H1 (cell line): ENCODE measurements around the gene WDR38. TPM values are rescaled to one million over a fixed set of nuclear protein-coding genes. Genes with fewer than 3 reads are reported as not detected.

Source experiments
- ASH2L ChIP-seq: fragments of 200-600, 300-600 bp; sonication (generic); IDR thresholded peaks from one replicate; pipeline ENCODE4 v1.7.1; 2017; ENCODE audit warnings: low read length
- BACH1 ChIP-seq: IDR thresholded peaks from 2 replicates; pipeline ENCODE4 v1.6.1; 2012; ENCODE audit warnings: low read length, improper control_type of control experiment
- CHD2 ChIP-seq: IDR thresholded peaks from 2 replicates; pipeline ENCODE4 v1.6.1; 2012; ENCODE audit warnings: low read length, improper control_type of control experiment
- CREB1 ChIP-seq: IDR thresholded peaks from 2 replicates; pipeline ENCODE4 v1.6.1; 2012; ENCODE audit warnings: inconsistent platforms
- CTCF ChIP-seq, 3 experiments: IDR thresholded peaks; 1 replicate in 2 of 3; 2 replicates in 1 of 3; pipeline versions ENCODE4 v1.5.1 to v1.6.1; 2011; ENCODE audit warnings: low read length in 3 of 3, mild to moderate bottlenecking in 3 of 3, inconsistent platforms in 2 of 3, low read depth in 1 of 3, moderate library complexity in 1 of 3; ENCODE audit not compliant: insufficient read depth in 1 of 3; ENCODE audit errors: control extremely low read depth in 1 of 3
- E2F6 ChIP-seq: IDR thresholded peaks from 2 replicates; pipeline ENCODE4 v1.6.1; 2012; ENCODE audit warnings: inconsistent platforms
- EP300 ChIP-seq, 2 experiments: IDR thresholded peaks; 1 replicate in 1 of 2; 2 replicates in 1 of 2; pipeline ENCODE4 v1.6.1; 2011 to 2012; ENCODE audit warnings: low read depth in 2 of 2, low read length in 2 of 2, mild to moderate bottlenecking in 2 of 2, borderline replicate concordance in 1 of 2, inconsistent platforms in 1 of 2, moderate library complexity in 1 of 2
- HDAC2 ChIP-seq, 2 experiments: fragments of 300-600 bp in 1 of 2; sonication (generic) in 1 of 2; IDR thresholded peaks; 2 replicates each; pipeline ENCODE4 v1.6.1; 2011 to 2012; ENCODE audit warnings: low read depth in 2 of 2, low read length in 2 of 2, mild to moderate bottlenecking in 2 of 2, moderate library complexity in 2 of 2, borderline replicate concordance in 1 of 2, inconsistent platforms in 1 of 2
- KDM4A ChIP-seq: IDR thresholded peaks from one replicate; pipeline ENCODE4 v1.7.1; 2012; ENCODE audit warnings: low read depth, mild to moderate bottlenecking, moderate library complexity, low read length, inconsistent platforms; ENCODE audit not compliant: severe bottlenecking
- PHF8 ChIP-seq: fragments of 200-600 bp; sonication (generic); conservative IDR thresholded peaks from 2 replicates; pipeline ENCODE4 v1.7.1; 2012; ENCODE audit warnings: low read depth, mild to moderate bottlenecking, inconsistent platforms, low read length, moderate library complexity
- POLR2A ChIP-seq, 2 experiments: IDR thresholded peaks; 1 replicate in 1 of 2; 2 replicates in 1 of 2; pipeline ENCODE4 v1.6.1; 2011; ENCODE audit warnings: low read depth in 2 of 2, low read length in 2 of 2, mild to moderate bottlenecking in 2 of 2; ENCODE audit errors: control extremely low read depth in 1 of 2
- RAD21 ChIP-seq, 2 experiments: IDR thresholded peaks in 1 of 2; conservative IDR thresholded peaks in 1 of 2; 2 replicates each; pipeline ENCODE4 v1.6.1; 2011; ENCODE audit warnings: low read depth in 2 of 2, low read length in 2 of 2, improper control_type of control experiment in 1 of 2, inconsistent platforms in 1 of 2, mild to moderate bottlenecking in 1 of 2, moderate library complexity in 1 of 2
- RBBP5 ChIP-seq: IDR thresholded peaks from 2 replicates; pipeline ENCODE4 v1.7.1; 2012; ENCODE audit warnings: low read depth, mild to moderate bottlenecking, inconsistent platforms, low read length, moderate library complexity, borderline replicate concordance
- SAP30 ChIP-seq: fragments of 300-600 bp; sonication (generic); IDR thresholded peaks from 2 replicates; pipeline ENCODE4 v1.7.1; 2012; ENCODE audit warnings: low read length, moderate library complexity, mild to moderate bottlenecking, inconsistent platforms; ENCODE audit not compliant: insufficient read depth, insufficient replicate concordance
- SP1 ChIP-seq: IDR thresholded peaks from 2 replicates; pipeline ENCODE4 v1.6.1; 2011; ENCODE audit warnings: low read depth, low read length
- SP4 ChIP-seq: IDR thresholded peaks from 2 replicates; pipeline ENCODE4 v1.6.1; 2012; ENCODE audit warnings: low read length, inconsistent platforms
- TAF7 ChIP-seq: optimal IDR thresholded peaks from 2 replicates; pipeline ENCODE3; 2011; ENCODE audit warnings: low read depth, mild to moderate bottlenecking, inconsistent platforms, low read length, moderate library complexity, borderline replicate concordance
- TBP ChIP-seq: IDR thresholded peaks from 2 replicates; pipeline ENCODE4 v1.6.1; 2011; ENCODE audit warnings: low read depth, low read length, improper control_type of control experiment
- YY1 ChIP-seq: IDR thresholded peaks from 2 replicates; pipeline ENCODE4 v1.6.1; 2011; ENCODE audit warnings: low read depth, mild to moderate bottlenecking, low read length
- polyA plus RNA-seq, 7 experiments: library from polyadenylated mRNA; depleted of rRNA in 3 of 7; stranded (reverse) in 5 of 7; unstranded in 2 of 7; fragments of >200 nt in 5 of 7; fragments of 200-250 nt in 2 of 7; gene quantifications; 1 replicate in 5 of 7; 2 replicates in 1 of 7; 4 replicates in 1 of 7; pipeline versions ENCODE4 v1.2.1 to v1.2.3, GENCODE V29; 2011 to 2013; ENCODE audit warnings: missing spikeins in 2 of 7, mixed read lengths in 2 of 7
- total RNA-seq: library from RNA; stranded (reverse); fragmentation: NEBNext Ultra II Directional; extraction: Animal tissue kit (Norgen Biotek cat#: 25700); gene quantifications from 2 replicates; pipeline ENCODE4 v1.2.1, GENCODE V29; 2021

WDR38 gene
- total and polyA plus RNA-seq, 2 of the 8 experiments (the other 6 are each of a cell fraction or from before 2014, with no cell fraction given) = not detected

GRCh38 chr9:124861342-124862229 is 8.3 kb downstream of the WDR38 start, which contains the start of the genes ARPC5L and RPL35 (continued):
- TF ChIP-seq CTCF (IDR thresholded peaks at IDR 0.05; ENCODE audit: control extremely low read depth in 1 of 3, insufficient read depth in 1 of 3, low read depth in 1 of 3, low read length in 3 of 3) (peak in 1 of 3 experiments; percentile 36; a peak in 1 of 4 replicates), E2F6 (no peak), ASH2L (peak; percentile 67), EP300 (IDR thresholded peaks at IDR 0.05; ENCODE audit: borderline replicate concordance in 1 of 2, low read depth in 2 of 2, low read length in 2 of 2) (peak in 1 of 2 experiments; percentile 99; a peak in 2 of 3 replicates), SAP30 (peak; percentile 69), POLR2A (IDR thresholded peaks at IDR 0.05; ENCODE audit: control extremely low read depth in 1 of 2, low read depth in 2 of 2, low read length in 2 of 2) (peak in 1 of 2 experiments; percentile 97; a peak in 2 of 3 replicates), PHF8 (peak; percentile 99), BACH1 (no peak), KDM4A (no peak), HDAC2 (IDR thresholded peaks at IDR 0.05; ENCODE audit: borderline replicate concordance in 1 of 2, low read depth in 2 of 2, low read length in 2 of 2) (0 out of 4 replicates have a peak, but pooled peaks have one; percentile 22 to 87), RAD21 (IDR thresholded peaks at IDR 0.05 in 1 of 2, conservative IDR thresholded peaks at IDR 0.05 in 1 of 2; ENCODE audit: low read depth in 2 of 2, low read length in 2 of 2) (no peak), TBP (peak; percentile 96), SP4 (peak; percentile 90; the same call in 1 of the 2 replicates), RBBP5 (0 out of 2 replicates have a peak, but pooled peaks have one; percentile 55), CHD2 (no peak; the same call in 1 of the 2 replicates), SP1 (peak; percentile 88), TAF7 (peak; percentile 96), CREB1 (peak; percentile 75), YY1 (0 out of 2 replicates have a peak, but pooled peaks have one; percentile 25)
